GM18868 (cell line): ENCODE measurements around the gene CDH6.

Experiments used
- ATAC-seq: cut with Tn5 transposase; IDR thresholded peaks from one replicate; pipeline ENCODE4 v1.9.1; 2021; ENCODE audit warnings: mild to moderate bottlenecking, moderate library complexity; ENCODE audit not compliant: unreplicated experiment

CDH6 gene

DNA sequence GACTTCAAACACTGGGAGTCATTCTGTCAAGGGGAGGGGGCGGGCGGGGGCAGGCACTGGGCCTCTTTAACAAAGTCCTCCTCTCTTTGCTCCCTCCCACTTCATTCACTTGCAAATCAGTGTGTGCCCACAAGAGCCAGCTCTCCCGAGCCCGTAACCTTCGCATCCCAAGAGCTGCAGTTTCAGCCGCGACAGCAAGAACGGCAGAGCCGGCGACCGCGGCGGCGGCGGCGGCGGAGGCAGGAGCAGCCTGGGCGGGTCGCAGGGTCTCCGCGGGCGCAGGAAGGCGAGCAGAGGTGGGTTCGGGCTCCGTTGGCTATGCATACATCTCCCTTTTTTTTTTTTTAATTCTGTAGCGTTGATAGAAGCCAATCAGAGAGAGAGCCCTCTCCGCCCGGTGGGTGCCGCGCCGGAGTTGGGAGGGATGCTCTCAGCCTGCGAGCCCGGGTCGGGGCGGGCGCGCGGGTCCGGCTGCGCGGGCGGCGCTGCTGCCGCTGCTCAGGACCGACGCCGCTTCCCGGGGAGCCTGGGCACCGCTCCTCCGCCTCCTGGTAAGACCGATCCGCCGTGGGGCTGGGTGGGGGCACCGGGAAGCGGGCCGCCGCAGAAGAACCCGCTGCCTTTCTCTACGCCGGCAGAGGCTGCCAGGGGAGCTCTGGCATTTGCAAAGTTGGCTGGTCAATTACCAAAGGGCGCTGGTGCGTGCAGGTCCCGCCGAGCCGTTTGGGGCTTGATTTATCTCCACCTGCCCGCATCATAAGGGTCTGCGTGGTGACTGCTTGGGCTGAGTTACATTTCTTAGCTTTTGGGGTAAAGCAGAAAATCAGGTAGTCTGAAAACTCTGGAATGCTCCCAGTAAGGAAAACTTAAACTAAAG, at the start of gene CDH6:
CDH6 (plus strand) TSS at position 96 of the 877 bp plus-strand sequence. CDS start 73,788 bp downstream, outside the sequence.
- ATAC-seq = no peak

DNA sequence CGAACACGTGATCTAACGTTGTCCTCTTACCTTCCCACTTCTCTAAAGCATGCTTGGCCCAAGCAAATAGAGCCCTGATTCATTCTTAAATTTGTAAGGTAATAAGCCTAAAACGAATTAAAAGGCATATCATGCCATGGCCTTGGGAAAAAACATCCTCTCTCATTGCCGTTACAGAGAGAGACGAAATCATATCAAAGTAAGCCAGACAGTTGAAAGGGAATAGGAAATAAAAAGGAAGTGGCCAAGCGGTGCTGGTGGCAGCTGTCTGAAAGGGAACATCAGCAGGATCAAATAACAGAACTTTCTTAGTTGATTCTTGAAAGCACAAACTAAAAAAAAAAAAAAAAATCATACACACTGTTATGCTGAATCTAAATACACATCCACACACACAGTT, 49.1 kb upstream of the CDH6 start:
- no peak for ATAC-seq

DNA sequence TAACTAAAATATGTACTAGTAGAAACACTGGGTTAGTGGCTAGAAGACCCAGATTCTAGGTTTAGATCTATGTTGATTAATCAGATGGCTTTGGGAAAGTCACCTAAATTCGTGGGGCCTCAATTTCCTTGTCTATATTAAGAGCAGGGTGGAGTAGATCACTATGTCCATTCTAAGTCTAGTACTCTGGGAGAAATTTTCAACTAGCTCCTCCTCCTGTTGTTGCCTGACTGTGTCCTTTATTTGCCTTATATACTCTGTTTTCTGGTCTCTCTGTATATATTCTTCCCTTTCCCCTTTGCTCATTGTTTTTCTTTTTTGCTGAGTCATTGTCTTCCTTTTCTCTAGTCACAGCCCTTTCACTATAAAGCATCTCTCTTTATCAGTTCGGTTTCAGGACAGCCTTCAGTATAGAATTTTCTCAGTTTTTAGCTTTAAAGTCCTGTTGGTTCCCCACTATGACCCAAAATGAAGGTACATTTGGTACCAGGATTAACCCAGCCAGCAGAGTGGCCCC, 44.5 kb upstream of the CDH6 start:
- no peak for ATAC-seq

DNA sequence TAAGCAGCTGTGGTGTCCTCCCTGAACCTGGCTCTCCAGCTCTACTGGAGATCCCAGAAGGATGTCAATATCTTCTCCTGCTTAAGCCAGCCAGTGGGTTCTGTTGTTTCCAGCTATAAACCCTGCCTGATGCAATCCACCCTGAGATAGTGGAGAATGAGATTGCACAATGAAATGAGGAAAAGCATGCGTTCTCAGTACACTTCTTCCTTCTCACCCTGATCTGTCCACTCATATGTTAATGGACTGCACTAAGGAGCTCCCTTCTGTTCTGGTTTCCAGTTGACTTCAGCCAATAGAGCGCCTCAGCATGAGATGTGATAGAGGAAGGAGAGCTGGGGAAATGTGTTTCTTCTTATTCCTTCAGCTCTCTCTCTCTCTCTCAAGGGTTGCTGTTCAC, 40.0 kb upstream of the CDH6 start:
- no peak for ATAC-seq

DNA sequence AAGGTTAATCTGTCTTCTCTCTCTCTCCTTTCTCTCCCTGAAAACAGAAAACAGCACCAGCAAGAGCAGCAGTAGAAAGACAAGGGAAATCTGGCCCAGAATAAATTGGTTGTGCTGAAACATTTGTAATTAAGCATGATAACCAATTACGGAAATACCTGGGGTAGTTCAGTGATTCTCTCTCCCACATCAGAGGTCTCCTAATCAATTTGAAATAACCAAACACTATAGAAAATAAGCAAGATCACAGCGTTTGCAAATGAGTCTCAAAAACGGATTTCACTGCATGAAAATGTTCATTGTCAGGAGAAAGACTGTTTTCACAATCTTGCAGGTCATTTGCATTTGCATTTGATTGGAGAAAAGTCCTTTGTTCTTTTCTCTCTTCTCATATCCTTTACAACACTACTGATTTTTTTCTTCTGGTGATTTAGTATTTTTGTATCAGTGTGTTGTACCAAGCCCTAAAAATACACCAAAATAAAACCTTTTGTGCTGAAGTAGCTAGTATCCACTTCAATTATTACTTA, 36.8 kb upstream of the CDH6 start:
- ATAC-seq = no peak

DNA sequence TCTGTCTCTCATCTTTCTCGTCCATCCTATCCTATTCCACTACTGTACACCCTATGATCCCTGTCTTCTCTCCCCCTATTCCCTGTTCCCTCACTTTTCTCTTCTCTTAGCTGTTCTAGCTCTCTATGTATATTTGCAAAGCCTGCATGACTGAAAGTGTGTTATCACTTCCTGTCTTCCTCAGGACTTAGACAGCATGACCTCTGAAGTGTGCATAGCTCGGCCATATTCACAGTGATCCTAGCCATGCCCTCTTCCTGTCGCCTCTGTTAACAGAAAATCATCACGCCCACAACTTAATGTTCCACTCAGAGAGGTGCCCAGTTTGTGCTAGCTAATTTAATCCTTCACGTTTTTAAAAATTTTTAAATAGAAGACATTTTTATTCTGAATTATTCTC, 35.8 kb upstream of the CDH6 start:
- ATAC-seq = no peak

DNA sequence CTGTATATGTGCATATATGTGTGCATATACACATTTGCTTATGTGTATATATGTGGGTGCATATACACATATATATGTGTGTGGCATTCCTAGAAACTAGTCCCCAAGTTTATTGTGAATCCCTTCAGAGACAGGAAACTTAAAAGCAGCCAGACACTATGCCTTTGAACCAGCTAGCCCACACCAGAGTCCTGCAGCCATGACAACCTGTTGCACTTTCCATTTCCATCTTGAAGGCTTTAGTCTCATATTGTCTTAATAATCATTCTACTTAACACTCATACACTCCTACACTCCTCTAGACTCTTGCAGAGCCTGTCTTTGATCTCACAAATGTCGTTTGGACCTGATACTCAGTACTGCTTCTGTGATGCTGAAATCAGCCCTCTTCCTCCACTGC, 34.8 kb upstream of the CDH6 start:
- ATAC-seq = no peak

DNA sequence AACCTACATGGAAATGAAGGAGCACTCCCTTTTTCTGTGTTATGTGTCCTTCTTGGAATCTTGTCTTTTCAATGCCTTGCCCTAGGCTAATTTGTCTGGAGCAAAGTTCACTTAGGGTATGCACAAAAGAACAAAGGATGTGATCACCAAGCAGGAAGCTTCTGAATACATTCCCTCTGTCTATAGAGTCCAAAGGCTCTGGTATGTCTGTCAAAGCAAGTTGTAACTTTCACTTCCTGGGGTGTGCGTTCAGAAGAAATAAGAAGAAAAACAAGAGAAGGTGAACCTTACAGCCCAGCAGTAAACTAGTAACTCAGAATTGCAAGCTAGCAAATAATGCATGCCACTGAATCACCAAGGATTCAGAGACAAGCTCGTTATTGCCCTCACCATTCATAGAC, 31.7 kb upstream of the CDH6 start:
- no peak for ATAC-seq

DNA sequence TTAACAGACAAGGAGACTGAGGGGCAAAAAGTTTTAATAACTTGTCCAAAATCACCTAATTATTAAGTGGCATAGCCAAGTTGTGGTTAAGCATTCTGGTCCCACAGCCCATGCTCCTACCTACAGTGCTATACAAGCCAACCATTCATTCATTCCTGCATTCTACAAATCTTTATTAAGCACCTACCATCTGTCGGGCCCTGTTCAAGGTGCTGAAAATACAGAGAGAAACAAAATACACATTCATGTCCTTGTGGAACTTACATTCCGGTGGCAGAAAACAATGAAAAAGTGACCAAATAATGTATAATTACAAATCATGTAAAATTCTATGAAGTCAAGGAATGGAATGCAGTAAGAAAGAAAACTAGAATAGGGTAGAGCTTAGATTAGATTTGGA, 27.8 kb upstream of the CDH6 start:
- ATAC-seq = no peak

DNA sequence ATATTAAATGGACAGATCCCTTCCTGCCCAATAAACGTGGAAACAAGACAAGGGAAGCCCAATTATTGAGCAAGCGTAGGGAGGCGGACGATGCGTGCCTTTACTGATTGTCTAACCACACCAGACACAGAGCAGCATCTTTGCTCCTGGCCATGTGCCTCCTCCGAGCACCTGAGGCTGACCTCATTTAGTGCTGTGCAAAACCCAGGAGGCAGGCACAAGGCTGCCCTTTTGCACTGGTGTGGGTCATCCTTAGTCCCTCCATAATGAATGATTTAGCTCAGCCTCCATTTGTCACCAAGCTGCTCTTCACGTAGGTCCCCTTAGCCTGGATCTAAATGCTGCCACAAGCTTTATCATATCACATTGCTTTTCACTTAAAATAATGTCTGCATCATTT, 24.1 kb upstream of the CDH6 start:
- ATAC-seq = no peak

DNA sequence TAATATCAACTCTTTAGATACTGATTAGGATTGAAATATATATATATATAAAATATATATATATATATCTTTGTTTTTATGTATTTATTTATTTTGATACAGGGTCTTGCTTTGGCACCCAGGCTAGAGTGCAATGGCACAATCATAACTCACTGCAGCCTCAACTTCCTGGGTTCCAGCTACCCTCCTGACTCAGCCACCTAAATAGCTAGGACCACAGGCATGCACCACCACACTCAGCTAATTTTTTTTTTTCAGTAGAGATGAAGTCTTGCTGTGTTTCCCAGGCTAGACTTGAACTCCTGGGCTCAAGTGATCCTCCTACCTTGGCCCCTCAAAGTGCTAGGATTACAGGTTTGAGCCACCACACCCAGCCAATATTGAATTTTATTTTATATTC, 20.6 kb upstream of the CDH6 start:
- no peak for ATAC-seq

DNA sequence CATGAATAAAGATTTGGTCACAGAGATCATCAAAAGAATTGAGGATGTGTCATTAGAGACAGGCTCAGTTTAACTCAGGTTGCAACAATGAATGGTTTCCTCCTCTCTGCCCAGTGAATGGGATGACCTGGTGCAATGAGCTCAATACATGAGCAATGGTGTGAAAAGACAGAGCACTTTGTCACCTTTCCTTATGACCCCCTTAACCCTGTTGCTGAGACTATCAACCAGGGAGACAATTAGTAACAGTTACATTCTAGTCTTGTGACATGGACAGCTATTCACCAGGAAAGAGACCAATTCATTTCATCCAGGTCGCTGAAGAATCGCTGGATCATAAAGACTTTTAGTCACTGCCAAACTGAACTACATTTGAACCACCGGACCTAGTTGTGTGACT, 19.9 kb upstream of the CDH6 start:
- no peak for ATAC-seq

DNA sequence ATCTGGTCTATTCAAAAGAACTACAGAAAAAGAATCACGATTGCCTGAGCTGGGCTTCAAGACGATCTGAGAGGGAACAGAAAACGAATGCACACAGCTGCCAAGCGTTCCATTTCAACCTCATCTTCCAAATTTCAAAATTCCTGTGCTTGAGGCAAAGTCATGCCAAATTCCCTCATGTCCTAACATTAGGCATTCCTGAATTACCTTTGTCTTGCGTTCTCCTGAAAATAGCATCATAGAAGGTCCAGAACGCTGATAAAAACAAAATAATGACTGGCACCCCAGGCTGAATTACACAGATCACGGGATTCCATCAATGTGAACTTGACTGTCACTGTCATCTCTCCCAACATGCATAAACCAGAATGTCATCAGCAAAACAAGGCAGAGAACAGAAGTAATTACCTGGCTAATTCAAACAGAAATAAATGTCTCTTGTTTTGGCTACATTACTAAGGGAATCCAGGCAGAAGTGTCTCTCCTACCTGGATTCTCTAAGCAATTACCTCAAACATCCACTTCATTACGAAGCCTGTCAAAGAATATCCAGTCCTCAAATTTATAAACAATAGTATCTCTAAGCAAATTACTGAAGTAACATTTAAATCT, 12.0 kb upstream of the CDH6 start:
- no peak for ATAC-seq

DNA sequence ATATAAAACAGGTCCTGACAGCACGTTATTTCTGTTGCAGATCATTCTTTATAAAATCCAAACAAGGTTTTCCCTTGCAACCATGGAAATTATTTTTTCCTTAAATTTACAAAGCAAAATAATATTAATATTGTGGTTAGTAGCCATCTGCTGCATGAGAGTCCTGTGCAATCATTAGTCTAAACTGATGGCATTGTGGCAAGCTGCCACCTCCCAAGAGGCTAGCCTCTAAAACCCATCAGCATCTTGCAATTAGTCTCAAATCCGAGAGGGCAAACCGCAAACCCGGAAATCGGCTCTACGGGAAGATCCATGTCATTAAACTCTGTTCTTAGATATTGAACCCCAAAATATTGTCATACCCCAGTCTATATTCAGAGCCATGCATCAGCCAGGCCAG, 11.3 kb upstream of the CDH6 start:
- no peak for ATAC-seq

DNA sequence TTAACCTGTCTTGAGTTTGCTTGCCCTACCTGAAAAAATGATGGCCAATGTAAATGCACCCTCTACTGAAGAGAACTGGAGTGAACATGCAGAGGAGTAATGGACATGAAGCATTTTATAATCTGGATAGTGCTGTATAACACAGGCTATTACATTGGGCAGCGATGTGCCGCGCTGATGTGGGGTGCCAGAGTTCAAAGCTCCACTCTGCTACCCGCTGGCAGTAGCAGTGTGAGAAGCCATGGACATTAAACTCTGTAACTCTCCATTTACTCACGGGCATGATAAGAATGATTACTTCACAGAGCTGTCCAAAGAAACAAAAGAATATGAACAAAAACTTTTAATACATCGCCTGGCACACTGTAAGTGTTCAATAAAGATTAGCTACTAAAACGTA, 7.5 kb upstream of the CDH6 start:
- no peak for ATAC-seq

DNA sequence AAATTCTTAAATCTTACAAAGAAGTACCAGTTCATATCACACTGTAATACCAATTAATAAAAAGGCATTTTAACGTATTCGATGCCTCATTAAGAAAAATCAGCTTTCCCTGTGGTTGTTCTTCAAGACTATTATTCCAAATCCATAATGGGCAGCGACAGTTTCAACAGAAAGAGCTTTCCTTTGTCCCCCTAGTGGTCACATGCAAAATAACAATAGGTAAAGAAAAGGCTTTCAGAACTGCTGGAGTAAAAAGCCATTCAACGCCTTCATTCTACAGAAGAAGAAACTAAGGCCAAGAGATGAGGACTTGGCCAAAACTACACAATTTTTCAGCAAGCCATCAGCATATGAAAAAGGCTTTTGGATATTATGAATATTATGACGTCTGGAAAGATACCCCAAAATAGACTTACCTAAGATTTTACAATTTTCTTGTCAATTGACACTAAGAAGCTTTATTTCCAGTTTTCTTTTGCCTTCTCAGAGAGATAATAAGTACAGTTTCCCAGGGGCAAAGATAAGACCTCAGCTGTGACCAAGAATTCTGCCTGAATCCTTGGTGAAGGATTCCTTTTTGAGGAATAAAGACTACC, 6.7 kb upstream of the CDH6 start:
- peak; percentile 77 for ATAC-seq

DNA sequence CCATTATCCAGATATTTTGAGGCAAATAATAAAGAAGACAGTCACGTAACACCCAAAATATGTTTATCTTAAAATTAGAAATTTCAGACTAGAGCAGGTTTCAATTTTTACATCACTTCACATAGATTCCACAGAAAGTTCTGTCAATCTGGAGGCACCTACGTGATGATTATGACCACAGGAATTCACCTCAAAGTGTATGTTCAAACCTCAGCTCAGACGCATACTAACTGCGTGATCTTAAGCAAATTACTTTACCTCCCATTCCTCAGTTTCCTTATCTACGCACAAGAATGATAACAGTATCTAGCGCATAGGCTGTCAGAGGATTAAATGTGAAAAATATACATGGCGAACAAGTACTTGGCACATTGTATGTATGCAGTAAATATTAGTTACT, 5.9 kb upstream of the CDH6 start:
- ATAC-seq = no peak

DNA sequence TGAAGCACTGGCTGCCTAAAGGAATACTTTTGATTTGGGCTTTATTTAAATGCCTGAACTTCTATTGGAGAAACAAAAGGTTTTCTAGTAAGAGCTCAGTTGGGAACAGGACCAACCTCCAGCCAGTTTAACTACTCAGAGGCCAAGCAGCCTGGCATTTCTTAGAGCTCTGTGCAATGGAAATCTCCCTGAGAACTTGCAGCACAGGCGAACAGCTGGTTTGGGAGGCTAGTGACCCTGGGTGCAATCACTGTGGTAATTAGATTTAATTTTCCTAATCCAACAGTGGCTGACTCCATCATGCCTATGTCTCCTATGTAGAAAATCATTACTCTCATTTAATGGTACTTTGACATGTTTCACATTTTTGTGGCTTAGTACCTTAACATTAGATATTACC, 1.0 kb upstream of the CDH6 start:
- ATAC-seq = no peak

DNA sequence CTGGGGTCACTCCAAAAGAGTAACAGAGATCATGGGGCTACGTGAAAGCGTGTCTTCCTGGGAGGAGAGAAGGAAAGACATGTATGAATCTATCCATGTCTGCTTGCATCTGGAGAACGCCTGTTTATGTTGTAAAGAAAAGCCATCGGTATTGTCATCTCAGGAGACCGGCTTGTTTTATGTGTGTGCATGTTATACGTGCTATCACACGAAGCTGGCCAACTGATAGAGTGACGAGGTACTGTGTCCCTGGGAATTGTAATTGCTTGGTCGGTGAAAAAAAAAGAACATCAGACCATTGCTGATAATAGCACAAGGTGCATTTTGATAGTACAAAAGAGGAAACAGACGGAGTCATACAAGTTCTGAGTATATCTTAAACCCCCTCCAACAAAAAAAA, 370 bp upstream of the CDH6 start:
- ATAC-seq = no peak

DNA sequence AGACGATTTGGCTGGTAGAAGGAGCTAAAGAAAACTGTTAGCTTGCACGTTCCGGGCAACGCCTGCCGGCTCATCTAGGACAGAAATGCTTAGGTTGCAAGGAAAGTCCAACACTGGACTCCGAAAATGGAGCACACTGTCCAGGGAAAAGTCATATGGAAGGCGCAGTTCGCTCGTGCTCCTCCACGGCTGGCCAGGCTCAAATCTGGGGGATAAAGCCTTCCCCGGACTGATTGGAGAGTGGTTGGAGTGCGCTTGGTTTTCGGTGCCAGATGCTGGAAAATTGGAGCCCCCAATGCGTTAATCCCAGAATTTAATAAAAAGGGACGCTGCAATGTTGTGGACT, 955 bp downstream of the CDH6 start:
- no peak for ATAC-seq

DNA sequence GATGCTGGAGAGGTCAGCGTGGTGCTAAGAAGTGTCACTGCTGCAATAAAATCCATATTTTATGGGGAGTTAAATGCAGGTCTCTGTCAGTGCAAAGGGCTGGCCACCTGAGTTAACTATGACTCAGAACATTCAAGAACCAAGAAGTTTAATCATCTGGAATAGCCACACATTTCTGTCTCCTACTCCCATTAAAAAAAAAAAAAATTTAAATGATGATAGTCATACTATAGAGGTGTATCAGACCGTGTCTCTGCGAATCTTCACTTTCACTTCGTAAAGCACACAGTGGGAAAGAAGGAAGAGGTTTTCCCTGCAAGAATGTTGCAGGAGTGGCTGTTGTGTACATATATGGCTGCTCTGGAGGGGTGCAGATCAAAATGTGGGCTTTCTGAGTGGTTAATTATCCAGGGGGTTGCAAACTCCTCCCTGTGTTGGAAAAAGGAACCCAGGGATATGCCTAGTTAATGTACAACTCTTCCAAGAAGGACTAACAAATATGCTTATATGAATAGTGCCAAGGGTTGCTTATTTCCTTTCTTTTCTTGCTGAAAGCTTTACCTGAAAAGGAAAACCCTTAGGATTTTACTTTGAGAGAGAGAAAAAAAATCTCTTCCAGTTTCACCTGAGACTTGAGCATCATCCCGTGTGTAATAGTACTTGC, 1.5 kb downstream of the CDH6 start:
- ATAC-seq = no peak
